Hematopoietic multipotent progenitor cell (in vitro differentiated cells): Measurements from ENCODE around the gene POMC. TPM values are rescaled to one million over a fixed set of nuclear protein-coding genes. Genes with fewer than 3 reads are reported as not detected.
"Not testable (repeated sequence)": the region's sequence is repeated elsewhere in the genome, so short reads cannot be mapped to it uniquely, and the experiment has no call there.

Experiments used
- DNase-seq, 3 donors: peaks; one replicate each; pipeline ENCODE4 v3.0.0-alpha.2; 2011 to 2015; ENCODE audit warnings: low read depth in 2 of 3, low spot score in 2 of 3
- total RNA-seq: library from RNA; depleted of rRNA; stranded (reverse); fragments of >200 nt; gene quantifications from one replicate; pipeline ENCODE4 v1.2.3, GENCODE V29; 2012

POMC gene
- total RNA-seq, 1 donor, result 23.4 TPM

DNA sequence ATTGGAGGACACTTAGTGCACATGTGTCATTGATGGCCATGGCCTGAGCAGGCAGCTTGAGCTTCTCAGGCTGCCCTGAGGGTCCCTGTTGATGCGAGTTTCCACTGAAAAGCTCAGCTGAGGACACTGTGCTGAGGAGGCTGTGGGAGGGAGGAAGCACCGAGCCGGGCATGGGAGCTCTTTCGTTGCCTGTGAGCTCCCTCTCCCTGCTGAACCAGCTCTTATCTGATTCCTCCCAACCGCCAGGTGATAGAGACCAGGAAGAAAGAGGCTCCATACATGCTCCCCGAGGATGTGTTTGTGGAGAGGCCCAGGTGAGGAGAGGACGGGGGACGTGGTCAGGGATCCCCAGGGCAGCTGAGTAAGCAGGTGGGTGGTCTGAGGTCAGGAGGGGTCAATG, 27.3 kb downstream of the POMC start:
- DNase-seq, result no peak

- not testable (repeated sequence) for DNase-seq
These were observed 27.8 kb downstream of the POMC start for GRCh38 chr2:25140535-25140934.

- no peak for DNase-seq
These were observed 35.7 kb downstream of the POMC start for GRCh38 chr2:25132693-25133092.

- DNase-seq, result peak in 1 of 3 donors; percentile 26
These were observed 36.1 kb downstream of the POMC start for GRCh38 chr2:25132299-25132635.

- no peak for DNase-seq
These were observed 36.6 kb downstream of the POMC start for GRCh38 chr2:25131567-25132298.

GRCh38 chr2:25131253-25131566, 37.2 kb downstream of the POMC start:
- no peak for DNase-seq

DNA sequence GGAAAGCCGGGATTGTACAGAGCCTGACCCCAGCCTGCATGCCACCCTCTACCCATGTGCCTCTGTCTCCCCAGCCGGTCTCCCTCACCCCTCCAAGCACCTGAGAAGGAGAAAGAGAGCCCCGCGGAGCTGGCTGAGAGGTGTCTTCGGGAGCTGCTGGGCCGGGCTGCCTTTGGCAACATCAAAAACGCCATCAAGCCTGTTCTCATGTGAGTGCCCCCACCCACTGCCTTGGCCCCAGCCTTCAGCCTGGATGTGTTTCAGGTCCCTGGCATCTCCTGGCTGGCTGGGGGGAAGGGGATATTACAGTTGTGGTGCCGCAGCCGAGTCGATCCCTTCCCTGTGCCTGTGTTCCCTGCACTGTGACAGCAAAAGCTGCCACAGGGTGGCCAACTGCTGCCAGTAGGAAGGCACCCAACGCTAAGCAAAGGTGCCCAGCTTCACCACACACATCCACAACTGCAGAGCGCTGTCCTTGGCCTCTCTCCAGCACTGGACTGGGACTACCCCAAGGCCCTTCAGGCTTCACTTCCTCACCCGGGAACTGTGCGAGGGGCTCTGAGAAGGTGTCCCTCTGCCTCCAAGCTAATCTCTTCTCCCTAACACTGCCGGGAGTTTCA, 38.4 kb downstream of the POMC start:
- DNase-seq, result no peak

GRCh38 chr2:25127646-25128045, 40.7 kb downstream of the POMC start:
- no peak for DNase-seq

DNA sequence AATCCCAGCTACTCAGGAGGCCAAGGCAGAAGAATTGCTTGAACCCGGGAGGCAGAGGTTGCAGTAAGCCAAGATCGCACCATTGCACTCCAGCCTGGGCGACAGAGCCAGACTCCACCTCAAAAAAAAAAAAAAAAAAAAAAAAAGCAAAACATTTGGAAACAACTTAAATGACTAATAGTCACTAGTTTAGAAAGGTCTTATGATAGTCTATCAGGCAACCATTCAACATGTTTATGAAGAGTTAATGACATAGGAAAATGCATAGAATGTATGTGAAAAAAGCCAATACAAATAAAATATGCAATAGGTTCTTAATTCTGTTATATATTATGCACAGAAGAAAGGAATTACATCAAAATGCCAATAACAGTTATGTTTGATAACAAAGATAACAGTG, 41.3 kb downstream of the POMC start:
- DNase-seq, result not testable (repeated sequence)

GRCh38 chr2:25125976-25126375, 42.4 kb downstream of the POMC start:
- DNase-seq, result no peak

DNA sequence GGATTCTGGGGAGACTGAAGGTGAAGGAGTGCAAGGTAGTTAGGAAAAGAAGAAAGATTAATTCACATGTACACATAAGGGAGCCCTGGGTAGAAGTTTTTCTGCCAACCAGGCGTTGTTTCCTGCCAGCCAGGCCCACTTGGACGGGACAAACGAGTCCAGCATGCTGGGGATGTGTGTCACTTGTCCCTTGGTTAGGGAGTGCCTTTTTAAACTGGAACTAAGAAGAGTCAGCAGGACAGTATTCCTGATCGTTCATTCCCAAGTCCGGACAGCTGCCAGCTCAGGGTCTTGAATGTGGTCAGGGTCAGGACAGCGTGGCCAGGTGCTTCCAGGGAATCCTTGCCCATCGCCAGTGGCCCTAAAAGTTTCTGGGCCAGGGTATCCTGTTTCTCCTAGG, 43.2 kb downstream of the POMC start:
- DNase-seq, result no peak

GRCh38 chr2:25123682-25124081, 44.7 kb downstream of the POMC start:
- DNase-seq, result no peak

GRCh38 chr2:25122367-25122766, 46.0 kb downstream of the POMC start:
- no peak for DNase-seq

DNA sequence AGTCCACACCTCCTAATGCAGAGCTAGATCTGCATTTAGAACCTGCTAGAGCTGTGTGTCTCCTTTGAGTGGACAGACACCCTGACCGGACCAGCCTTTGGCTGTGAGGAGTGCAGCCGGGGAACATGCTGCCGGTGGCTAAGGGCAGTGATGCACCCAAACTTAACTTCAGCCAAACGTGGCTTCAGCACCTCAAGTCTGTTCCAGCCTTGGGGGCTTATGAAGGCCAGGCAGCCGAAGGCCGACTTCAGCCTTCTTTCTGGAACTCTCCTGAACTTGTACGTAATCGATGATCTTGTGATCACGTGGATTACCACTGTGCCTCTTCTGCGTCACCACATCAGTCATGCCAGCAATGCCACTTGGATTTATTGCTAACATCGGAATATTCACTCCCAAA, 49.1 kb downstream of the POMC start:
- DNase-seq, result no peak

DNA sequence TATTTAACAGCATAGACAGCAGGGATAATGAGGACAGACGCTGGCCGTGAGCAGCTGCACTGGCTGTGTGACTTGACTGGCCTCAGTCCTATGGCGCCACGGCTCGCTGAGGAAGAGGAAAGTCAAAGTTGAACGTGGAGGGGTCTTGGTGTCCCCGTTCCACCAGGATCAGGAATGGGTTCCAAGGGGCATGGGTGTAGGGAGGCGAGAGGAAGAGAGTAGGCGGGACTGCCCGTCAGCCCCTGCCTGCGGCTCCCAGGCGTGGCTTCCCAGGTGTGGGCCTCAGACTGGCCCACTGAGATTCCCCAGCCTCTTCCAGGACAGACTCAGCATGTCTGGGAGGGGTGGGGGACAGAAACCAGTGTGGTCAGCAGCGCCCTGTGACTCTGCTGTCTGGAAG, 51.4 kb downstream of the POMC start:
- DNase-seq, result no peak

DNA sequence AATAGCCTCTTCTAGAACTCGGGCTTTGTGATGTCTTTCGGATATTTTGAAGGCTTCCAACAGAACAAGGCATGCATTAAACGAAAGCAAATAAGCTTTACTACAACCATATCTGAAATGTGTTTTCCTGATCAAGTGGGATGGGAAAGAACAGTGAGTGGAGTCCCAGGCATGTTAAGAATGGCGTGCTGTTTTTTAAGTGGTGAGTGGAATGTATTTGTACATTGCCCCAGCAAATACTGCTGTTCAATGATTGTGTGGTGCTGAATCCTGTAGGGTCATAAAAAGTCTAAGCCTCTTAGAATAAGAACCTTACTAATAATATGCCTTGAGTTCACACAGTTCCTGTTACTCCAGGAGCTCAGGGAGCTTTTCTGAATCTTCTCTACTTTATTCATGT, 52.5 kb downstream of the POMC start:
- peak in 1 of 3 donors; percentile 12 for DNase-seq

DNA sequence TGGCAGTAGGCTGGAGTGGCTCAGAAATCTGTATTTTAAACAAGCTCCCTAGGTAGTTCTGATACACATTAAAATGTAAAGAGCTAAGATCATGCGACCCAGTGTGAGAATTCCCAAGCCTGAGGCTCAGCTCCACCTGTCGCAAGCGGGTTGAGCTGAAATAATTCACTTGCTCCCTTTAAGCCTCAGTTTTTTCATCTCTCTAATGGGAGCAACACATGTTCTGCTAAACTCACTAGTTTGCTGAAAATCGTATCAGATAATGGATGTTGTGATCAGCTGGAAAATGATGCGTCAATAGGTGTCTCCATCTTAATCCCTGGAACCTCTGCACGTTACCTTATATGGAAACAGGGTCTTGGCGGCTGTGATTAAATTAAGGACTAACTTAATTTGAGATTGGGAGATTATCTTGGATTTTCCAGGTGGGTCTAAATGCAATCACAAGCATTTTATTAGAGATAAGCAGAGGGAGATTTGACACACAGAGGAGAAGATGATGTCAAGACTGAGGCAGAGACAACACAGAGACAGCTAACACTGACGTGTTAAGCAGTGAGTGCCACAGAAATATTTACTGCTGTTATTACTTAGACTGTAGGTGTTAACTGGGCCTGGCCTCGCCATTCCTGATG, 53.0 kb downstream of the POMC start:
- DNase-seq, result no peak

DNA sequence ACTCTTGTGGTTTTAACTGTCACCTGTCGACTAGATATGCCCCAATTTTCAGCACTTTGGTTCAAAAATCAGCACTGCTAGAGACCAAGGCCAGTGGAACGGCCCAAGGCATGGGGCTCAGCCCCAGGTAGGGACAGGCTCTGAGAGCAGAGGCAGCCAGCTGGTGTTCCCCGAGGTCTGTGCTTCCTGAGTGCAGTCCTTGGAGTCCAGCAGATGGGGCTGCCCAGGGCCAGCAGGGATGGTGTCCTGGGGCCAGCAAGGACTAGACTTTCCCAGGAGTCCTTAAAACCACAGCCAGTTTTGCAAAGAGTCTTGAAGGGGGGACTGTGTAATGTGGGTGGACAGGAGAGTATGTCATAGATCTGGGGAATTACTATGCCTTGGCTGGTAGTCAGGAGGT, 56.3 kb downstream of the POMC start:
- DNase-seq, result no peak
